GM21381 (cell line): ENCODE measurements around the gene APBA2.

Source experiments
- ATAC-seq: cut with Tn5 transposase; IDR thresholded peaks from one replicate; pipeline ENCODE4 v1.9.1; 2021; ENCODE audit warnings: mild to moderate bottlenecking, moderate library complexity; ENCODE audit not compliant: unreplicated experiment

Gene APBA2

DNA sequence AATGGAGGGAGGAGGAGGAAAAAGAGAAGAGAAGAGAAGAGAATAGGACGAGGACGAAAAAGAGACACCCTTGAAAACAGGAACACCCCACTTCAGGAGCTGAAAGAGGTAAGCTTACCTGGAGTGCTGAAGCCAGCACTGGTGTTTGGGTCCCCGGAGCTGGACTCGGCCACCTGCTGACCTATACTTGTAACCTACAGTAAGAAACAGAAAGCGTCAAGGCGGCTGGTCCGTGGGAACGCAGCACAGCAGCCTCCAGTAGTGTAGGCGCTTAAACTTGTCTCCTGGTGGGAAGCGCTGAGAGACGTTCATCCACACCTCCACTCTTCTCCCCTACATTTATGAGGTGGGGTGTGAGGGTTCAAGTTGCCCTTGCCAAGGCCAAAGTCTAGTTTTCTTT, 242.9 kb downstream of the APBA2 start:
- ATAC-seq = no peak

DNA sequence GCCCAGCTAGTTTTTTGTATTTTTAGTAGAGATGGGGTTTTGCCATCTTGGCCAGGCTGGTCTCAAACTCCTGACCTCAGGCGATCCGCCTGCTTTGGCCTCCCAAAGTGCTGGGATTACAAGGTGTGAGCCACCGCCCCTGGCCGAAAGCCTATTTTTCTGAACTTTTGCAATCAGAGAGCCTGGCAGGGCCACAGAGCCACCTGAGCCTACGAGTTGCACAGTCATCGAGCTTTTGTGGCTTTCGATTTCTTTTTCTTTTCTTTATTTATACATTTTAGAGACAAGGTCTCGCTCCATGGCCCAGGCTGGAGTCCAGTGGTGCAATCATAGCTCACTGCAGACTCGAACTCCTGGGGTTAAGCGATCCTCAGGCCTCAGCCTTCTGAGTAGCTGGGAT, 243.4 kb downstream of the APBA2 start:
- ATAC-seq = no peak

DNA sequence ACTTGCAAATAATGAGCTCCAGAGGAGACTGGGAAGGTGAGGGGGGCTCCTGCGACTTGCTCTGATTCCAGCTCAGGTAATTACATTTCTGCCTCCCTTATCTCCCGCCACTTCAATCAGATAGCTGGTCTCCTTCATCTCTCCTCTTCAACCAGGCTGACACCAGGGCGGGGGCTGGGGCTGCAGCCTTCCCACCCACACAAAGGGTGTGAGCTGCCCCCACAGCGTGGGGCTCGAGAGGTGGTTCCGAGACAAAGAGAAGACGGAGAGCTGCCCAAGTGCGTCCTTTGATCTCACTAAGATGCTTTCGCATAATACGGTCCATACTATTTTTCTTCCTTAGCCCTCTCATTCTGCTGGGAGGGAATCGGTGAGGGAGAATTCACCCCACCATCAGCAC, 244.2 kb downstream of the APBA2 start:
- ATAC-seq = no peak

DNA sequence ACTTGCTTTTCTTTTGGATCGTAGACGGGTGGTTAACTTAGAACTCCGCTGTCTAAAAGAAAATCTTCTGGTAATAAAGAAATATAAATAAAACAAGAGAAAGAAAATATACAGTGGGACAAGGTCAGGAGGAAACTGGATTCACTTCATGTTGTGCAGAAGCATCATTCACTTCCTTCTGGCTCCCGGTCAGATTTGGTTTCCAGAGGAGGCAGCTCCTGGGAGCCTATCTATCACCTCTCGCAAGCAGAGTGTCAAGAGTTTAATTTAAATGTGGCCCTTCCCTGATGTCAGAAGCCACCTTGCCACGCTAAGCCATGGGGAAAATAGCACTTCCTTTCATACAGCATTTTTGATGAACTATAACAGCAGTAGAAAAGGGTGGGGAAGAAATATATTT, 244.7 kb downstream of the APBA2 start:
- no peak for ATAC-seq

DNA sequence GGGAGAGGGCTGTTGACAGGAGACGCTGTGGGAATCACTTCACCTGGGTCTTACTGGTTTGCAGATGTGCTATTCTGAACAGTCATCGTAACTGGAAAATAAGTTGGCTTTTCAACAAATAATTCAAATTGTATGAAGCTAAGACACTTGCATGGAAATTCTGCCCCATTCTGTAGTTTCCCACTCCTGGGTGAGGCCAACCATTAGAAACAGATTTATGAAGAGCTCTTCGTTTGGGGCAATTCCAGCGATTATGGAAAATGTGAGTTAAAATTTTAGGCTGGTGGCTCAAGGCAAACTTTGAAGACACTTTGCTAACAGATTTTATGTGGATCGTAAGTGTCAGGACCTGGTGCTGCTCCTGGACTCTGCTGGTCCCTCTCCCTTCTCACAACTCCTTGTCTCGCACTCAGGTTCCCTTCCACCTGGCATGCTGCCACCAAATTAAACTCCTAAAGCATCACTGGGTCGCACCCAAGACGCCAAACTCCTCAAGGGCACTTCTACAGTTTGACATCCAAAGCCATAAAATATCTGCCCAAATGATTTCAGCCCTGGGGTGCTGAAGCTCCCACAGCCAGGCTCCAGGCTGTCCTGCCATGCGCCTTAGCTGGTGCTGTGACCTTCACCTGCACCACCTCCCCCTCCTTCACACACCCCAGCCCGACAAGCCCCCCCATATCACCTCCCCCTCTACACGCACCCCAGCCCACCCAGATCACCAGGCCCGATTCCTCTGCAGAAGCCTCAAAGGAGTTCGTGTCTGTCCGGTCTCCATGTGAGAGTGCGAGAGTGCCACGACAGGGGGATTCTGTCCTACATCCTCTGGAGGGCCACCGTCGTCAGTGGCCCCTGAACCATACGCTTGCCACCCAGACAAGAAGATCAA, 245.4 kb downstream of the APBA2 start:
- ATAC-seq = no peak

DNA sequence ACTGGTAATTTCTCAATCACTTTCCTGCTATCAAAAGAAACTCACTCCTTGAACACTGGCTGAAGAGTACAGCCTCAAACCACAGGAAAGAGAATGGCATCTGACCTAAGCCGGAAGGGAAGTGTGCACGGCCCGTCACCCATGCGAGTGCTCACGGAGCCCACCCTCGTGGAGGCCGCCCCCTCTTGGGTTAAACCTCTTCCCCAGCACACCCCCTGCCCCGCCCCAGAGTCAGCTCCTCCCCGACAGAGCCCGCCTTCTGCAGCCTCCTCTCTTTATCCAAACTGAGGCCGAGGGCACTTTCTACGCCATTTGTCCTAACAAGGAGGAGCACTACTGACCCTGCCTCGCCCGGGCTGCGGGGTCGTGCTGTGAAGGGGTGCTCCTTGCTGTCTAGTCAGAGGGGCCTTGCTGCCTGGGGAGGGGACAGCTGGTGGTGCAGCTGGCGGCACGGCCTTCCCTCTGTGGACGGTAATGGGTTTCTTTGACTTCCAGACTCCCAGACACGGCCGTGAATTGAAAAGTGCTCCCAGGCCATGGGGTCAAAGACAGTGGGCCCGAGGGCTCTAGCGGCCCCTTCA, 246.2 kb downstream of the APBA2 start:
- no peak for ATAC-seq

DNA sequence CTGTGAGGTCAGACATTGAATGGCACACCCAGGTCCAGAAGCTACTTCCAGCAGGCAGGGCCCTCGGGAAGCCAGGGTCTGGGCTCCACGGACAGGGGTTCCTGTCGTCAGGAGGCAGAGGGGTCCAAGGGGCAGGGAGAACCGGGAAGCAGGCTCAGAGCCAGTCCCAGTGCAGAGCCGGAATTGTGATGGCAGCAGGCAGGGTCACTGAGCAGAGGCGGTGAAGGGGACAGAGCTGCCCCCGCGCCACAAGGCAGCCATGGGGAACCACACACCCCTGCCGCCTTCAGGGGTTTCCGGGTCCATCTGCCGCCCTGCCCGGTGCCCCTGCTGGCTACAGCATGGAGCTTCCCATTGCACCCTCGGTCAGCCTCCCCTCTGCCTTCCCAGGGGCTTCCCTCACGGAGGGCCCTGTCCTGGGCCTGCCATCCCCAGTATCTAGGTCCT, 247.0 kb downstream of the APBA2 start:
- ATAC-seq = no peak

DNA sequence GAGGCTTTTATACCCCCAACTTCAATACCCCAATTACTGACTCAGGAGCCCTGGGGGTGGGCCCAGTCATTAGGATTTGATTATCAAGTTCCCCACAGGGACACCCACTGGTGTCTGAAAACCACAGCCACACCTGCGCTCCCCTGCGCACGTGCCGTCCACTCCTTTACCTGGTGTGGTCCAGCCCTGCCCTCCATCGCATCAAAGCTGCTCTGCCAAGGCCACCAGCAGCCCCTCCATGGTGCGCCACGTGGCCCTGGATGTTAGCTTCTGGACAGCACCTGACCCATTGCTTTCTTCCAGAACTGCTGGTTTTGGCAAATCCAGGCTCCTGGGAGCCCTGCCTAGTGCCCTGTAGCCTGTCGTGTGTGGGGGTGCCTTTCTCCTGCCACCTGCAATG, 247.5 kb downstream of the APBA2 start:
- no peak for ATAC-seq

DNA sequence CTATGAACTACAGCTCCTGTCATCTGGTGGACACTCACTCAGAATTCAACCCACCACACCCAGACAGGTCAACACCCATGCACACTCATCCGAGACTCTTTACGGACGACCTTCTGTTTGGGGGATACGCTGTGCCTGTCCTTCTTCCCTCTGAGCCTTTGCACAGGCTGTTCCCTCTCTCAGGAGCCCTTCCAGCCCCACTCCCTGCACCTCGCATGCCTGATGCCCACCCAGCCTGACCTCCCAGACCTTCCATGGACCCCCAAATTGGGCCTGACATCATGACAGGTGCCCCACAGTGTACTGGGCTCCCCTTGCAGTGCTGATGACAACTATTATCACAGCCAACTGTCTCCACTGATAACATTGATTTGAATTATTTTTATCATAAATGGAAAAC, 248.0 kb downstream of the APBA2 start:
- no peak for ATAC-seq

DNA sequence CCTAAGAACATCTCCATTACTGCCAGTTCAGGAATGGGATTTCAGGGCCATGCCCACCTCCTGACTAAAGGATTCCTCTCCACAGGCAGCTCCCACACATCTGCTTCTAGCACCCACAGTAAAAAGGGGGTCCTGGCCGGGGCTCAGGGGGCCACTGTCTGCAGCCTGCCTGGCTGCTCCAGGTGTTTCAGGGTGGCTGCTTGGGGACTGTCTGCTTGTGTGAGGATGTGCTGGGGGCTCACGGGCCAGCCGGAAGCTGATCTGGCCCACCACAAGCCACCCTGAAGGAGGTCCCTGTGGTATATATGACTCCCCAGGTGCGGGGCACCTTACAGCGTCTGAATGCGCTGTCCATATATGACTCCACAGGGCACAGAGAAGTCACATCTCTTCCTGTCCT, 248.5 kb downstream of the APBA2 start:
- ATAC-seq = no peak

DNA sequence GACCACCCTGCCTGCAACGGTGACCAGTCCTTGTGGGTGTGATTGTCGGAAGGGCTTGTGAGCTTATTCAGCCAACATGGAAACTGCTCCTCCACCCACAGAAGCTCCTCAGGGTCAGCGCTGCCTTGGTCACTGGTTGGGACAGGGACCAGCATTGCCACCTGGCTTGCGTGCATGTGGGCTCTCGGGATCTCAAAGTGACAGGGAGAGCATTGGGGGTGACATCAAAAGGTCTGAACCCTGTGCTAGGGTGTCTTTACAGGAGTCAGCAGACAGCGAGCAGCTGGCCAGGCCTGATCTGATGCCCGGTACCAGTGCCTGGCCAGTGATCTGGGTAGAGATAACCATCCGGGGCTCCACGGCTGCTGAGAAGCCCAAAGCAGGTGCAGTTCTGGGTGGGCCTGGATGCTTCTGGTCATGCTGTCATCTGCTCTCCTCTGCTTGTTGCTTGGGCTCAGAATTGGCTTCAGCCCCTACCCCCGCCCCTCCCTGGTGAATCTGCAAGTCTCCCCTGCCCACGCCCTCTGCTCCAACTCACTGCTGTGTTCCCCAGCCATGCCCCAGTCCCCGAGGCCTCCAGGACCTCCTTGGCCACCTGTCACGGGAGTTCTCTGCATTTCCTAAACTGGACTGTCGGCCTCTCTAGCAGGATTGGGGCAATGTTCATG, 249.0 kb downstream of the APBA2 start:
- no peak for ATAC-seq

DNA sequence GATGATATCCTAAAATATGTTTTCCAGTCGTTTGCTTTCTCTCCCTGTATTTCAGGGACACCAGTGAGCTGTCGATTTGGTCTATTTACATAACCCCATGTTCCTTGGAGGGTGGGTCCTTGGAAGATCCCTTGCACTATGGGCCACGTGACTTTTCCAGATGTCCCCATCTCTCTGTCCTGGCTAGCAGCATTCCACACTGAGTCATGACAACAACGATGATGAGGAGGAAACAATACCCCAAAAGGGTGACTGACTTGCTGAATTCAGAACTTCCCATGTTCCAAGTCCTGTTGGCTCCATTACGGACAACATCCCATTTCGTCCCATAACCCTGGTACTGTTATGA, 249.5 kb downstream of the APBA2 start:
- no peak for ATAC-seq

DNA sequence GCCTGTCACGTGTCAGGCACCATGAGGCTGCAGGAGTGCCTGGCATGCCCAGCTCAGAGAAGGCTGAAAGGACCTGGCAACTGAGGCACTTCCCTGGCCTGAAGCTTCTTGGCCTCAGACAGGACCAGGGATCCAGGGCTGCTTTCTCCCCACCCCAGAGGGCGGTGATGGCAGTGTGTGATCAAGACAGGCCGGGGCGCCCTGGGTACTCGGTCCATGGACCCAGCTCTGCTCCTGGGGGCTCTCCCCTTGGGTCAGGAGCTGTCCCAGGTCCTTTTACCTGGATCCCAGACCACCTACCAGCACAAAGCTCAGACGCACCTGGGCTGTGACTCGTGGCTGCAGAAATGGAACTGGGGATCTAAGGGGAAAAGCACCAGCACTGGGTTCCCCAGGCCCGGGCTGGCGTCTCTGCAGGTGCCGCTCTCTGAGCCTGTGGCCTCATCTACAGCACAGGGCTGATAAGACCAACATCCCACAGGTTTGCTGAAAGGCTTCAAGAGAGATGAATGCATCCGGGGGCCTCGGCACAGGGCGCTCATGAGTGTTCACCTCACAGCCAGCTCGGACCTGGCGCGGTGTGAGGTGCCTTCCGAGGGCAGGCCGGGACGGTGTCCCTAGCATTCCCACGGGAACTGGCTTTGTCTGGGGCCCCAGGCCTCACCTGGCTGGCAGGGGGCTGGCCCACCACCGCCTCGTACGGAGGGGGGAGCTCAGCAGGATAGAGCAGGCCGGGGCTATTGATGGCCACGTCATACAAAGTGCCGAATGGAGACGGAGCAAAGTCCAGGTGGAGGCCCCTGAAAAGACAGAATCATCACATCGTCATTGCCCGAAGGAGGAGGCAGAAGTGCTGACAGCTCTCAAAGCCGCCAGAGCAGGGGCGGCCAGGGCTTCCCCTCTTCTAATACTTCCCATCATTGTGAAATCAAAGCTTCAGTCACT, 250.2 kb downstream of the APBA2 start:
- no peak for ATAC-seq

DNA sequence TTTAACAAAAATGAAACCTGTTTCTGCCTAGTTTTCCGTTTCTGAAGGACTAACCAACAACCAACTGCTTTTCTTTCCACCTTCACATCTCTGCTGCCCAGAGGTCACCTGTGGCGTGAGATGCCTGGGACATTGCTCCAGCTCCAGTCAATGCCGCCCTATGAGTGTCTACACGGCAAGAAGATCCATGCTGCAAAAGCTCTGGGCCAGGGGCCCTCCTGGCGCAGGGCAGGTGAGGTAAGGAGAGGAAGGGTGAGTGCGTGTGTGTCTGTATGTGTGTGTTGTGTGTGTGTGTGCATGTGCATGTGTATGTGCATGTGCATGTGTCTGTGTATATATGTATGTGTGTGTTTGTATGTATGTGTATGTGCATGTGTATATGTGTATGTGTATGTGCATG, 252.5 kb downstream of the APBA2 start:
- no peak for ATAC-seq

DNA sequence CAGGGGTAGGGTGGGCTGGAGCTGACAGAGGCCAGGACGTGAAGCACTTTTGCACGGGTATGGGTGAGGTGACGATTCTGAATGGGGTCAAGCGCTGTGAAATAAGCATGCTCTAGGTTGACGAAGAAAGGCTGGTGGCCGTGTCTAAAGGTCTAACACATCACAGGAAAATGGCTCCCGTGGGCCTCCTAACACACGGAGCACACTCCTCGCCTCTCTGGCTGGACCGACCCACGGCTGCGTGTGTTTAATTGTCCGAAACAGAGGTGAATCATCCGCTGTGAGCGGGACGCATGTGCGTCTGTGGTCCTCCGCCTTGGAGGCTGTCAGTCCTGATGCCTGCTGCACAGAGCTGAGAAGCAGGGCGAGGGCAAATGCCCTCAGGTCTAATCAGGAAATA, 253.3 kb downstream of the APBA2 start:
- no peak for ATAC-seq

DNA sequence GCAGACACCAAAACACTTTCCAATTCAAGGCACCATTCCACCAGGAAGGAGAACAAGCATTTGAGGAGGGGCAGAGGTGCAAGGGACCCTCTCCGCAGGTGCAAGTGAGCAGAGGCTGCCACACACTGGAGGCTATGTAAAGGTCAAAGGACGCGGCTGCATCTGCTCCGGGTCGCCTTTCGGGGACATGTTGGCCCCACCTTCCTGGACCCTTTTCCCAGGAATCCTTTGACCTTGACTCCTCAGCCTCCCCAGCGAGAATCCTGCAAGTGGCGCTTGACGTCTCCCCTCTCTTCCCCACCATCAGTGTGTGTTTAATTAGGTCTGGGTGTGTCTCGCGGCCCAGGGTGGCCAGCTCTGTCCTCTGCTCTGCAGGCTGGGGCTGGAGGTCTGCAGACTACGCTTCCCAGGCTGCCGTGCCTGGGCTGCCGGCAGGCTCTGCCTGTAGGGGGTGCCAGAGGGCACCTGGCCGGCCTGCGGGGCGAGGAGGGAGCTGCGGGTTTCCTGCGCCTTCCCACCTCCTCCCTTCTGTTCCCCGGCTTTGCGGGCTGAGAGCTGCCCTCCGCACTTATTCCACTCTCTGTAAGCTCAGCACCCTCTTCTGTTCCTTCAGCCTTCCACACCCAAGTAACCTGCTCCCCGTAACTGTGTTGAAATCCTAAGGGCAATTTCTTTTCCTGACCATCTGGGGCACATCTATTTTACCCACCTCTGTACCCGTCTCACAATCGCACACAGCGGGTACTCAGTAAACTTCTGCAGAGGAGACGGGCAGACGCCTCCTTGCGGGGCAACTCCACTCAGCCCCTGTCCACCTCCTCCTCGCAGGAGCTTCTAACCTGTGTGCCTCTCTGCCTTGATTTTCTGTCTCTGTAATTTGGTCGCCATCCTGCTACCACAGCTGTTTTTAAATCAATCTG, 254.0 kb downstream of the APBA2 start:
- no peak for ATAC-seq

DNA sequence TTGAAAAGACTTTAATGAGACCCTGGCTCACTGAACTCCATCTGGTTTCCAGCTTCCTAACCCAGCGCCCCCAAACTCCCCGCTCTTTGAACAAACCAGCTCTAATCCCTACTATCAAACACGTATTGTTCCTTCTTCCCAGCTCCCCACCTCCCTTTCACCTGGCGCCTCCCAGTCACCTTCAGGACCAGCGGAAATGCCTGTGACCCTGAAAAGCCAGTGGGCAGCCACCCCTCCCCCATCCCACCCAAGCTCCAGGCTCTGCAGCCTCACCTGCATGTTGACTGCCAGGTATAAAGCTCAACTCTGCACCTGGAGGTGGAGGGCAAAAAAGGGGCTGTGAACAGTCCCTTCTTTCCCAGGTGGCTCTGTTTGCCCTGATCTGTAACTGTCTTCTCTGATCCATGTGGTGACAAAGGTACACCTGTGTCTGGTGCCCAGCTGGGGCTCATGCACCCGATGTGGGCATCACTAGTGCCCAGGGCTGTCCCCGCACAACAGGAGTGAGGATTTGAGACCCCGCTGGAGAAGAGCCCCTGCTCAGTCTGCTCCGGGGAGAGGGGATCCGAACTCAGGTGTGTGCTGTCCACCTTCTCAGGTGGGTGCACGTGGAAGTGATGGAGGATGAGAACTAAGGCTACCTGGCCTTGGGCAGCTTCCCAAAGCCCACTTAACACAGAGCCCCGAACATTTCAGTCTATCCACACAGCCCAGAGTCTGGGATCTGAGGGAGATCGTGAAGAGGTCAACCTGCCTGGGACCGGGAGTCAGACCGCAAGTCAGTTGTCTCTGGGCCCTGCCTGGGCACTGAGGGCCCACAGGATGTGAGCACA, 254.9 kb downstream of the APBA2 start:
- ATAC-seq = no peak

DNA sequence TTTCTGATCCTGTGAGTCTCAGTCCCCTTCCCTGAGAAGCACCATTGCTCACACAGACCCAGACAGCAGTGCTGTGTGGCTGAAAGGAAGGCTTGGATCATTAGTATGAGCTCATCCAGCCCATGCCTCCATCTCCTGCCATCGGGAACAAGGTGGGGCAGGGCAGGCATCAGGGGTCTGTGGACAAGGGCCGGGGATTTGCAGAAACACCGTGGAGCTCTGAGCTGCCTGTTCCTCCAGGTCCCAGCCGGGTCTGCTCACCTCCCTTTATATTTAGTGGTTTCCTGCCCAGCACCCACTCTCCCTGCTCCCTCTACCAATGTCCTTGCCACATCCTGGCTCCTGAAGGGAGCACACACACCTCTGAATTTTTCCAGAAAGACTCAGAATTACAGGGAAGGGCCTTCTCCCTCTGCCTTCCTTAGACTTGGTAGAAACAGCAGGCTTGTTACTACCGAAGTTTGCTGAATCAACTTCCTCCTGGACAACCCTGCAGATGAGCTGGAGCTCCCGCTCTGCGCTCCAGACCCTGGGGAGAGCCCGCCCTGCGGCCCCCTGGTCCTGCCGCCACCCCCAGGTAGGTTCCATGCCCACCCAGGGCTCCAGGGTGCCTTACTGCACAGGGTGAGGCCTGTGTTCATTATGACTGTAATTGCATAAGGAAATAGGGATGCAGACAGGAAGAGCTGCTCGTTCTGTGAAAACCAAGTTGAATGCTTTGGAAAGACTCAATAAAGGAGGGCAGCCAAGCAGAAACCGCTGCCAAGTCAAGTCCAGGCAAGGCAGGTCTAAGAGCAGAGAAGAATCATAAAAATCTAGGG, 255.7 kb downstream of the APBA2 start:
- no peak for ATAC-seq
